Small intestine (tissue), 16 donors: Measurements from ENCODE around the gene COX18. TPM values are rescaled to one million over a fixed set of nuclear protein-coding genes. Genes with fewer than 3 reads are reported as not detected.

Experiments
- DNase-seq, 2 donors: peaks; one replicate each; pipeline versions ENCODE4 v3.0.0 to v3.0.0-alpha.2; 2013
- FAIRE-seq: peaks from 2 replicates; lab custom pipeline; 2012; peaks lifted over from hg19 to GRCh38; lab: Jason Lieb, UNC
- H3K27ac ChIP-seq, 3 donors: one replicate each; pipeline ENCODE4 v1.5.1; 2013; ENCODE audit warnings: low read length in 2 of 3, mild to moderate bottlenecking in 2 of 3, control low read depth in 1 of 3, inconsistent platforms in 1 of 3, low read depth in 1 of 3, moderate library complexity in 1 of 3
- H3K27me3 ChIP-seq, 3 donors: one replicate each; pipeline ENCODE4 v1.6.1; 2013; ENCODE audit warnings: low read length in 3 of 3, inconsistent platforms in 1 of 3; ENCODE audit not compliant: control insufficient read depth in 3 of 3, insufficient read depth in 3 of 3
- H3K36me3 ChIP-seq, 3 donors: one replicate each; pipeline ENCODE4 v1.6.1; 2013; ENCODE audit warnings: low read length in 3 of 3, inconsistent platforms in 1 of 3, low read depth in 1 of 3, mild to moderate bottlenecking in 1 of 3, moderate library complexity in 1 of 3; ENCODE audit not compliant: control insufficient read depth in 3 of 3, insufficient read depth in 2 of 3
- H3K4me1 ChIP-seq, 3 donors: one replicate each; pipeline ENCODE4 v1.6.1; 2013; ENCODE audit warnings: low read length in 2 of 3, inconsistent platforms in 1 of 3, low read depth in 1 of 3, mild to moderate bottlenecking in 1 of 3, moderate library complexity in 1 of 3; ENCODE audit not compliant: control insufficient read depth in 3 of 3, insufficient read depth in 2 of 3
- H3K4me3 ChIP-seq, 3 donors: one replicate each; pipeline ENCODE4 v1.5.1; 2013; ENCODE audit warnings: low read length in 3 of 3, control low read depth in 1 of 3, inconsistent platforms in 1 of 3, low read depth in 1 of 3, mild to moderate bottlenecking in 1 of 3, moderate library complexity in 1 of 3
- H3K9me3 ChIP-seq, 2 donors: one replicate each; pipeline ENCODE4 v1.6.1; 2013; ENCODE audit warnings: low read depth in 1 of 2, low read length in 1 of 2; ENCODE audit not compliant: control insufficient read depth in 2 of 2, insufficient read depth in 1 of 2
- WGBS, 3 donors: extraction: QIAGEN DNeasy Blood & Tissue Kit; methylation state at CpG; one replicate each; pipeline ENCODE4 v1.1.7; 2013; 5-methylcytosine and 5-hydroxymethylcytosine counted together
- long read RNA-seq, 10 donors: transcript quantifications; one replicate each; lab custom pipeline, GENCODE V29; 2026
- polyA plus RNA-seq, 4 donors: library from polyadenylated mRNA; stranded (reverse) in 3 of 4; unstranded in 1 of 4; fragments of 200-250 nt in 3 of 4; fragments of 120-200 nt in 1 of 4; gene quantifications; one replicate each; pipeline versions ENCODE4 v1.2.1 to v1.2.3, GENCODE V29; 2013
- donor health status: healthy with polysubstance abuse.
- donor health status: control.
- donor health status: control.
- donor health status: Bipolar disorder and iron deficiency.
- donor health status: healthy.

The COX18 gene
- 10 to 100 TPM in 2 of 4 donors, 1 to 10 TPM in 2; 5.1 to 14.4 (median 10.5) TPM for polyA plus RNA-seq
- long read RNA-seq, donor 1, full-length matches to known transcripts = 4 of 4 reads
- long read RNA-seq, donor 1, partial matches to known transcripts = 0 of 4 reads
- long read RNA-seq, donor 1, other reads (novel, unspliced or antisense) = 0 of 4 reads
- long read RNA-seq, donor 2 = 0 reads
- long read RNA-seq, donor 3, partial matches to known transcripts = 0 of 1 reads
- long read RNA-seq, donor 3, other reads (novel, unspliced or antisense) = 0 of 1 reads
- long read RNA-seq, donor 4 = 0 reads
- long read RNA-seq, donor 5 = 0 reads
- long read RNA-seq, donor 6, full-length matches to known transcripts = 1 of 1 reads
- long read RNA-seq, donor 6, partial matches to known transcripts = 0 of 1 reads
- long read RNA-seq, donor 6, other reads (novel, unspliced or antisense) = 0 of 1 reads
- long read RNA-seq, donor 7, full-length matches to known transcripts = 4 of 4 reads
- long read RNA-seq, donor 7, partial matches to known transcripts = 0 of 4 reads
- long read RNA-seq, donor 7, other reads (novel, unspliced or antisense) = 0 of 4 reads
- long read RNA-seq, donor 8 = 0 reads
- long read RNA-seq, donor 9, full-length matches to known transcripts = 1 of 1 reads
- long read RNA-seq, donor 9, partial matches to known transcripts = 0 of 1 reads
- long read RNA-seq, donor 9, other reads (novel, unspliced or antisense) = 0 of 1 reads
- long read RNA-seq, donor 10, full-length matches to known transcripts = 3 of 27 reads
- long read RNA-seq, donor 10, partial matches to known transcripts = 24 of 27 reads
- long read RNA-seq, donor 10, other reads (novel, unspliced or antisense) = 0 of 27 reads

GRCh38 chr4:73069338-73070073, at the start of gene COX18:
COX18 (minus strand) TSS chr4:73069716; CDS start chr4:73069649, 67 bp downstream.
- DNase-seq = peak; percentile 99
- FAIRE-seq = peak; percentile 15

GRCh38 chr4:73109493-73109892, 40.0 kb upstream of the COX18 start:
- peaks cover 2 to 25% (median 7%) of the 10 kb centered on the region in 3 donors for H3K36me3 ChIP-seq

More at GRCh38 chr4:73069338-73070073, at the start of gene COX18:
- H3K27me3 ChIP-seq = no peaks in the 10 kb centered on the region
- H3K4me1 ChIP-seq = peaks cover 4 to 13% (median 5%) of the 10 kb centered on the region in 3 donors
- no peaks in the 10 kb centered on the region for H3K9me3 ChIP-seq
- peaks cover 0 to 2% (median 2%) of the 10 kb centered on the region in 3 donors for H3K36me3 ChIP-seq
- WGBS, 3 donors = 0 to 1% (median 0%) methylated on average over 55 to 62 of the region's 62 CpGs
- H3K27ac ChIP-seq = peak within 1 kb of the TSS; percentile 88 to 93 (median 92)
- H3K4me3 ChIP-seq = peak within 1 kb of the TSS; percentile 63 to 83 (median 68)

GRCh38 chr4:73104695-73105094, 35.2 kb upstream of the COX18 start:
- no peak overlapping the region for H3K27ac ChIP-seq
- WGBS, 3 donors = 87% methylated on average over 5 of the region's 5 CpGs
- no peak for FAIRE-seq
- no peak overlapping the region for H3K4me3 ChIP-seq
- DNase-seq = no peak
- H3K9me3 ChIP-seq = no peaks in the 10 kb centered on the region
- peaks cover 7 to 32% (median 11%) of the 10 kb centered on the region in 3 donors for H3K36me3 ChIP-seq
- no peaks in the 10 kb centered on the region for H3K27me3 ChIP-seq
- H3K4me1 ChIP-seq = no peaks in the 10 kb centered on the region

More at GRCh38 chr4:73109493-73109892, 40.0 kb upstream of the COX18 start:
- Histone ChIP-seq H3K4me1 (no peaks in the 10 kb centered on the region), H3K27ac (no peak overlapping the region), H3K27me3 (no peaks in the 10 kb centered on the region), H3K4me3 (no peak overlapping the region), H3K9me3 (no peaks in the 10 kb centered on the region)
- WGBS, 3 donors = 86 to 98% (median 90%) methylated on average over 4 of the region's 4 CpGs
- DNase-seq (no peak), FAIRE-seq (no peak)

- Histone ChIP-seq H3K4me3 (no peak overlapping the region), H3K27me3 (no peaks in the 10 kb centered on the region), H3K9me3 (no peaks in the 10 kb centered on the region), H3K4me1 (no peaks in the 10 kb centered on the region), H3K27ac (peak overlapping the region in 1 of 3 donors; percentile 27), H3K36me3 (peaks cover 6 to 37% (median 9%) of the 10 kb centered on the region in 3 donors)
- 41 to 74% (median 51%) methylated on average over 8 of the region's 8 CpGs for WGBS, 3 donors
- DNase-seq (peak; percentile 60 to 82), FAIRE-seq (no peak)
Observed at GRCh38 chr4:73103799-73104503, 34.4 kb upstream of the COX18 start.

GRCh38 chr4:73099143-73099542, 29.6 kb upstream of the COX18 start:
- H3K27ac ChIP-seq = no peak overlapping the region
- peaks cover 15 to 45% (median 15%) of the 10 kb centered on the region in 3 donors for H3K36me3 ChIP-seq
- FAIRE-seq (no peak), DNase-seq (no peak)
- no peak overlapping the region for H3K4me3 ChIP-seq
- no peaks in the 10 kb centered on the region for H3K27me3 ChIP-seq
- no peaks in the 10 kb centered on the region for H3K9me3 ChIP-seq
- WGBS, 3 donors = 89 to 93% (median 89%) methylated on average over 7 of the region's 7 CpGs
- H3K4me1 ChIP-seq = no peaks in the 10 kb centered on the region

- H3K27me3 ChIP-seq = no peaks in the 10 kb centered on the region
- H3K9me3 ChIP-seq = no peaks in the 10 kb centered on the region
- WGBS, 3 donors = 86 to 95% (median 91%) methylated on average over 7 of the region's 7 CpGs
- peaks cover 15 to 45% (median 15%) of the 10 kb centered on the region in 3 donors for H3K36me3 ChIP-seq
- H3K4me1 ChIP-seq = no peaks in the 10 kb centered on the region
- no peak for FAIRE-seq
- no peak for DNase-seq
- H3K27ac ChIP-seq = no peak overlapping the region
- H3K4me3 ChIP-seq = no peak overlapping the region
Observed at GRCh38 chr4:73098713-73099112, 29.2 kb upstream of the COX18 start.

- WGBS, 3 donors = 85 to 89% (median 85%) methylated on average over 4 of the region's 4 CpGs
- Histone ChIP-seq H3K36me3 (peaks cover 15 to 50% (median 15%) of the 10 kb centered on the region in 3 donors), H3K9me3 (no peaks in the 10 kb centered on the region), H3K4me3 (no peak overlapping the region), H3K27ac (no peak overlapping the region), H3K4me1 (no peaks in the 10 kb centered on the region), H3K27me3 (no peaks in the 10 kb centered on the region)
- no peak for FAIRE-seq
- no peak for DNase-seq
Observed at GRCh38 chr4:73098016-73098415, 28.5 kb upstream of the COX18 start.
